ENCODE measurements around the gene RFLNA.

RFLNA gene

GRCh38 chr12:124302807-124303578 lies 8.1 kb downstream of the RFLNA start:
- DNase-seq (ENCODE audit: low read depth in 3 of 3, low spot score in 1 of 3) = no peak

GRCh38 chr12:124303579-124304313 lies 8.9 kb downstream of the RFLNA start:
- no peak for DNase-seq (ENCODE audit: low read depth in 3 of 3, low spot score in 1 of 3)

GRCh38 chr12:124304314-124304790 lies 9.5 kb downstream of the RFLNA start:
- DNase-seq (ENCODE audit: low read depth in 3 of 3, low spot score in 1 of 3) = no peak

GRCh38 chr12:124305136-124305535 lies 10.2 kb downstream of the RFLNA start:
- DNase-seq (ENCODE audit: low read depth in 3 of 3, low spot score in 1 of 3) = no peak

- no peak for DNase-seq (ENCODE audit: low read depth in 3 of 3, low spot score in 1 of 3)
These were observed 11.1 kb downstream of the RFLNA start for GRCh38 chr12:124305776-124306685.

- no peak for DNase-seq (ENCODE audit: low read depth in 3 of 3, low spot score in 1 of 3)
These were observed 12.0 kb downstream of the RFLNA start for GRCh38 chr12:124306686-124307555.

- DNase-seq (ENCODE audit: low read depth in 3 of 3, low spot score in 1 of 3) = no peak
These were observed 12.6 kb downstream of the RFLNA start for GRCh38 chr12:124307556-124307825.

GRCh38 chr12:124308741-124309140 lies 13.8 kb downstream of the RFLNA start:
- no peak for DNase-seq (ENCODE audit: low read depth in 3 of 3, low spot score in 1 of 3)

- no peak for DNase-seq (ENCODE audit: low read depth in 3 of 3, low spot score in 1 of 3)
These were observed 14.3 kb downstream of the RFLNA start for GRCh38 chr12:124309231-124309630.

- DNase-seq (ENCODE audit: low read depth in 3 of 3, low spot score in 1 of 3) = no peak
These were observed 14.9 kb downstream of the RFLNA start for GRCh38 chr12:124309744-124310143.

- no peak for DNase-seq (ENCODE audit: low read depth in 3 of 3, low spot score in 1 of 3)
These were observed 15.3 kb downstream of the RFLNA start for GRCh38 chr12:124310178-124310577.

- no peak for DNase-seq (ENCODE audit: low read depth in 3 of 3, low spot score in 1 of 3)
These were observed 15.9 kb downstream of the RFLNA start for GRCh38 chr12:124310785-124311184.

- DNase-seq (ENCODE audit: low read depth in 3 of 3, low spot score in 1 of 3) = no peak
These were observed 16.6 kb downstream of the RFLNA start for GRCh38 chr12:124311292-124312109.

- DNase-seq (ENCODE audit: low read depth in 3 of 3, low spot score in 1 of 3) = no peak
These were observed 17.7 kb downstream of the RFLNA start for GRCh38 chr12:124312601-124313000.

- no peak for DNase-seq (ENCODE audit: low read depth in 3 of 3, low spot score in 1 of 3)
These were observed 19.3 kb downstream of the RFLNA start for GRCh38 chr12:124314207-124314606.

- no peak for DNase-seq (ENCODE audit: low read depth in 3 of 3, low spot score in 1 of 3)
These were observed 19.9 kb downstream of the RFLNA start for GRCh38 chr12:124314766-124315165.

GRCh38 chr12:124315372-124316044 lies 20.6 kb downstream of the RFLNA start:
- DNase-seq (ENCODE audit: low read depth in 3 of 3, low spot score in 1 of 3) = no peak

- DNase-seq (ENCODE audit: low read depth in 3 of 3, low spot score in 1 of 3) = no peak
These were observed 21.5 kb downstream of the RFLNA start for GRCh38 chr12:124316257-124316900.

GRCh38 chr12:124317400-124317799 lies 22.5 kb downstream of the RFLNA start:
- DNase-seq (ENCODE audit: low read depth in 3 of 3, low spot score in 1 of 3) = no peak

All from stimulated activated CD4-positive, alpha-beta T cell treated with anti-CD3 and anti-CD28 coated beads, TNF-alpha, amount 100 ng/mL, for 1 hour (primary cell).